OCI-LY7 (cell line): ENCODE results near the gene ROR2. TPM values are rescaled to one million over a fixed set of nuclear protein-coding genes. Genes with fewer than 3 reads are reported as not detected.

Experiments
- BruUV-seq: library from RNA; stranded (reverse); fragments of 400-500 nt; replicated peaks from 2 replicates; lab custom pipeline; 2021; lab: Mats Ljungman, UMichigan
- CTCF ChIA-PET: fragments of 300-600 bp; sonication (Branson Sonifier 250); formaldehyde crosslinking; loops from one replicate; lab custom pipeline; 2022; ENCODE audit warnings: antibody characterized with exemption; ENCODE audit not compliant: unreplicated experiment; lab: Charles Lee
- POLR2A ChIA-PET: fragments of 300-600 bp; sonication (Branson Sonifier 250); formaldehyde crosslinking; loops from one replicate; lab custom pipeline; 2022; ENCODE audit warnings: antibody characterized with exemption; lab: Charles Lee
- DNase-seq: peaks from one replicate; pipeline ENCODE4 v3.0.0-alpha.2; 2015; ENCODE audit warnings: low spot score
- H2AFZ ChIP-seq: fragments of 200-600 bp; sonication (generic), shearing (Covaris generic); 2 replicates; pipeline ENCODE4 v1.6.1; 2014; ENCODE audit warnings: mild to moderate bottlenecking, antibody characterized with exemption, low read length, moderate library complexity
- H3K27ac ChIP-seq: fragments of 200-600 bp; sonication (generic); 2 replicates; pipeline ENCODE4 v1.5.1; 2014; ENCODE audit warnings: mixed run types, low read depth, mild to moderate bottlenecking, moderate library complexity, low read length, inconsistent platforms; ENCODE audit not compliant: poor library complexity, severe bottlenecking
- H3K36me3 ChIP-seq: fragments of 200-600 bp; sonication (generic); 2 replicates; pipeline ENCODE4 v1.6.1; 2014; ENCODE audit warnings: mild to moderate bottlenecking, antibody characterized with exemption, low read length, moderate library complexity, mixed read lengths; ENCODE audit not compliant: insufficient read depth
- H3K4me1 ChIP-seq: fragments of 200-600 bp; sonication (generic); 2 replicates; pipeline ENCODE4 v1.5.1; 2014; ENCODE audit warnings: mild to moderate bottlenecking, low read length; ENCODE audit not compliant: insufficient read depth, poor library complexity, severe bottlenecking
- H3K4me2 ChIP-seq: fragments of 200-600 bp; sonication (generic); 2 replicates; pipeline ENCODE4 v1.6.1; 2014; ENCODE audit warnings: mild to moderate bottlenecking, low read length
- H3K4me3 ChIP-seq: fragments of 200-600 bp; sonication (generic); 2 replicates; pipeline ENCODE4 v1.5.1; 2014; ENCODE audit warnings: mild to moderate bottlenecking, low read depth, low read length; ENCODE audit not compliant: poor library complexity, severe bottlenecking
- H3K79me2 ChIP-seq: fragments of 200-600 bp; sonication (generic); 2 replicates; pipeline ENCODE4 v1.6.1; 2016; ENCODE audit warnings: low read depth, mild to moderate bottlenecking, low read length, moderate library complexity, mixed read lengths; ENCODE audit not compliant: insufficient read depth
- H3K9me2 ChIP-seq: fragments of 200-600 bp; sonication (generic); 2 replicates; pipeline ENCODE4 v1.6.1; 2016; ENCODE audit warnings: mild to moderate bottlenecking, low read length, mixed read lengths; ENCODE audit not compliant: insufficient read depth
- H3K9me3 ChIP-seq: fragments of 200-600 bp; sonication (generic); 2 replicates; pipeline ENCODE4 v1.6.1; 2014; ENCODE audit warnings: mild to moderate bottlenecking, mixed run types, low read length, mixed read lengths
- H4K20me1 ChIP-seq: fragments of 200-600 bp; sonication (generic); 2 replicates; pipeline ENCODE4 v1.6.1; 2014; ENCODE audit warnings: mild to moderate bottlenecking, antibody characterized with exemption, low read length, moderate library complexity, mixed read lengths; ENCODE audit not compliant: insufficient read depth
- EZH2phosphoT487 ChIP-seq: fragments of 200-600 bp; sonication (generic); IDR thresholded peaks from 2 replicates; pipeline ENCODE4 v1.6.1; 2018; ENCODE audit warnings: low read depth, borderline replicate concordance, mild to moderate bottlenecking, mixed run types, antibody characterized with exemption, low read length, moderate library complexity, mixed read lengths
- intact Hi-C: fragments of 100-400 bp; cut with micrococcal nuclease; formaldehyde crosslinking; loops from one replicate; pipeline ENCODE4 v1.10.0; 2022; ENCODE audit not compliant: unreplicated experiment
- total RNA-seq, 2 experiments: library from RNA; depleted of rRNA in 1 of 2; stranded (reverse); fragments of >200 nt in 1 of 2; shearing (Covaris generic) in 1 of 2; gene quantifications; 2 replicates each; pipeline ENCODE4 v1.2.3, GENCODE V29; 2014 to 2022
- TF ChIP-seq, protein P1 (sequence below): fragments of 200-600 bp; sonication (generic); conservative IDR thresholded peaks from 2 replicates; pipeline ENCODE4 v1.5.1; 2014; ENCODE audit warnings: mild to moderate bottlenecking, antibody characterized with exemption, low read length, moderate library complexity, mixed read lengths

Gene ROR2
- total RNA-seq, 2 experiments from 2014 or later: 0.10 to 0.19 TPM

DNA sequence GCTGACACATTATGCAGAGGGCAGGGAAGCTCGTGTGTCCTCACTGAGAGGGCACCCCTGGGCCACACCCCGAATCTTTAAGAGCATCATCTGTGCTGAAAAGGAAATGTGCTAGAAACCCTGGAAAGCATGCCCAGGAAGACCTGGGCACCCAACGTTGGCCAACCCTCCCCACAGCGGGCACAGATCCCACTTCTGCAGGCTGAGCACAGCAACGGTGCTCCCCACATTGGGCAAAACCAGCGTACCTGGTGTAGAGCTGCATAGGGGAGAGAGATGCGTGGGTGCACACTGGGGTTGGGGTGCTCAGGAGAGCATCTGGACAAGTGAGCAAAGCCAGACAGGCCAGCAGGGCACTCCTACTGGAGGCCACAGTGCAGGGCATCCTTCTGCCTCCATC is 32.6 kb downstream of the ROR2 start:
- no peak overlapping the region for H2AFZ ChIP-seq
- H3K9me3 ChIP-seq: no peaks in the 10 kb centered on the region
- no peak overlapping the region for H3K4me2 ChIP-seq
- intact Hi-C loops: loop anchor here (10.0 kb wide), 1 partner anchor 73 kb away; no protein-coding TSS in a partner anchor
- H3K9me2 ChIP-seq: no peaks in the 10 kb centered on the region
- H3K79me2 ChIP-seq: no peaks in the 10 kb centered on the region
- CTCF ChIA-PET: no interaction called here
- no peaks in the 10 kb centered on the region for H3K4me1 ChIP-seq
- no peak overlapping the region for H3K27ac ChIP-seq
- H4K20me1 ChIP-seq: no peaks in the 10 kb centered on the region
- no peaks in the 10 kb centered on the region for H3K36me3 ChIP-seq
- BruUV-seq: no TSS peak
- H3K4me3 ChIP-seq: no peak overlapping the region
- TF ChIP-seq EZH2phosphoT487: no peak
- TF ChIP-seq, protein P1, sequence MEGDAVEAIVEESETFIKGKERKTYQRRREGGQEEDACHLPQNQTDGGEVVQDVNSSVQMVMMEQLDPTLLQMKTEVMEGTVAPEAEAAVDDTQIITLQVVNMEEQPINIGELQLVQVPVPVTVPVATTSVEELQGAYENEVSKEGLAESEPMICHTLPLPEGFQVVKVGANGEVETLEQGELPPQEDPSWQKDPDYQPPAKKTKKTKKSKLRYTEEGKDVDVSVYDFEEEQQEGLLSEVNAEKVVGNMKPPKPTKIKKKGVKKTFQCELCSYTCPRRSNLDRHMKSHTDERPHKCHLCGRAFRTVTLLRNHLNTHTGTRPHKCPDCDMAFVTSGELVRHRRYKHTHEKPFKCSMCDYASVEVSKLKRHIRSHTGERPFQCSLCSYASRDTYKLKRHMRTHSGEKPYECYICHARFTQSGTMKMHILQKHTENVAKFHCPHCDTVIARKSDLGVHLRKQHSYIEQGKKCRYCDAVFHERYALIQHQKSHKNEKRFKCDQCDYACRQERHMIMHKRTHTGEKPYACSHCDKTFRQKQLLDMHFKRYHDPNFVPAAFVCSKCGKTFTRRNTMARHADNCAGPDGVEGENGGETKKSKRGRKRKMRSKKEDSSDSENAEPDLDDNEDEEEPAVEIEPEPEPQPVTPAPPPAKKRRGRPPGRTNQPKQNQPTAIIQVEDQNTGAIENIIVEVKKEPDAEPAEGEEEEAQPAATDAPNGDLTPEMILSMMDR: no peak
- DNase-seq: no peak
- POLR2A ChIA-PET: no interaction called here

DNA sequence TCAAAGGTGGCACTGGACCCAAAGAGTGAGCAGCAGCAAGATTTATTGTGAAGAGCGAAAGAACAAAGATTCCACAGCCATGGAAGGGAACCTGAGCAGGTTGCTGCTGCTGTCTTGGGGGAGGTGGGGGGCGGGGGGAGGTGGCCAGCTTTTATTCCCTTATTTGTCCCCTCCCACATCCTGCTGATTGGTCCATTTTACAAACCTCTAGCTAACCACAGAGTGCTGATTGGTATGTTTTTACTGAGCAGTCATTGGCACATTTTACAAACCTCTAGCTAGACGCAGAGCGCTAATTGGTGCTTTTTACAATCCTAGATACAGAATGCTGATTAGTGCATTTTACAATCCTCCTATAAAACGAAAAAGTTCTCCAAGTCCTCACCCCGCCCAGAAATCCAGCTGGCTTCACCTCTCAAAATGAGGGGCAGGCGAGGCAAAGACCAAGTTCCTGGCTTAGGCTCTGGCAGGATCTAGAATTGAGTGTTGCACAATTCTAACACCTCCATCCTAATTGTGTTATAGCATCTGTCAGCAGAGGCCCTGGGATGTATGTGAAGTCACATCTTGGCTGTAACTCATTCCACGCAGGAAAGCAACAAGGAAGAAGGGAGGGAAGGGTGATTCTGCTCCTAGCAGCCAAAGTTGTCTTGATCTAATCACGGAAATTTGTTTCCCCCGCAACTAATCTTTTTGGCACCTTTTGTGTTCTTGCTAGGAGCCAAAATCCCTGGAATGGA is 34.3 kb downstream of the ROR2 start:
- no peaks in the 10 kb centered on the region for H4K20me1 ChIP-seq
- no peaks in the 10 kb centered on the region for H3K79me2 ChIP-seq
- TF ChIP-seq EZH2phosphoT487: no peak
- TF ChIP-seq, protein P1: no peak
- no peaks in the 10 kb centered on the region for H3K36me3 ChIP-seq
- ChIA-PET CTCF (no interaction called here), POLR2A (interaction anchor here (0.9 kb wide), 1 partner anchor 14 kb away, joined by 3 read pairs; no protein-coding TSS in a partner anchor)
- BruUV-seq: no TSS peak
- no peaks in the 10 kb centered on the region for H3K9me3 ChIP-seq
- no peak for DNase-seq
- no peak overlapping the region for H3K4me2 ChIP-seq
- no peaks in the 10 kb centered on the region for H3K9me2 ChIP-seq
- no peak overlapping the region for H3K4me3 ChIP-seq
- no peak overlapping the region for H3K27ac ChIP-seq
- no peak overlapping the region for H2AFZ ChIP-seq
- intact Hi-C loops: loop anchor here (10.0 kb wide), 1 partner anchor 71 kb away; no protein-coding TSS in a partner anchor
- peaks cover 13% of the 10 kb centered on the region for H3K4me1 ChIP-seq

DNA sequence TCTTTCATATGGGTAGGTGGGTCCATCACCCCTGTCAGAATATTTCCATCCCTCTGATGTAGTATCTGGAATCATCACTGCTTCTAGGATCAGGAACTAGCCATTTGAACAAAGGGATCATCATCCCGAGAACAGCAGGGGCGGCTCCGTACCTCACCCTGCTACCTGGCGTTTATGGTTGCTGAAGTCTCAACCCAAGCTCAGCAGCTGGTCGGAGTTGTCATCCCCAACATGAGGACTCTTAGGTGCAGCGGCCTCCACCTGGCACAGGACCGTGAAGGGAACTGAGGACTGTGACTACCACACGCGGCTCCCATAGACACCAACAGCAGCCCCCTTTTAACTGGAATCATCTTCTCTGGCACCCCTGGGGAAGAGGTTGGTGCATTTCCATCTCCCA is 35.1 kb downstream of the ROR2 start:
- DNase-seq: no peak
- no peaks in the 10 kb centered on the region for H3K9me3 ChIP-seq
- BruUV-seq: no TSS peak
- no peaks in the 10 kb centered on the region for H3K36me3 ChIP-seq
- H4K20me1 ChIP-seq: no peaks in the 10 kb centered on the region
- H3K27ac ChIP-seq: no peak overlapping the region
- H3K4me3 ChIP-seq: no peak overlapping the region
- intact Hi-C loops: loop anchor here (10.0 kb wide), 1 partner anchor 70 kb away; no protein-coding TSS in a partner anchor
- H2AFZ ChIP-seq: no peak overlapping the region
- ChIA-PET CTCF (no interaction called here), POLR2A (interaction anchor here (0.7 to 0.9 kb wide), 2 partner anchors 13 to 229 kb away, joined by 3 read pairs; no protein-coding TSS in a partner anchor)
- H3K4me1 ChIP-seq: peaks cover 13% of the 10 kb centered on the region
- TF ChIP-seq, protein P1: no peak
- no peak for TF ChIP-seq EZH2phosphoT487
- H3K79me2 ChIP-seq: no peaks in the 10 kb centered on the region
- H3K4me2 ChIP-seq: no peak overlapping the region
- H3K9me2 ChIP-seq: no peaks in the 10 kb centered on the region
